GM19452 (cell line): ENCODE measurements around the gene PAOX.
"Not testable (repeated sequence)": the region's sequence is repeated elsewhere in the genome, so short reads cannot be mapped to it uniquely, and the experiment has no call there.

ENCODE experiments used
- ATAC-seq: cut with Tn5 transposase; IDR thresholded peaks from one replicate; pipeline ENCODE4 v1.9.1; 2021; ENCODE audit not compliant: unreplicated experiment

Gene PAOX

GRCh38 chr10:133362846-133363245, 16.2 kb upstream of the PAOX start:
- ATAC-seq: no peak

GRCh38 chr10:133364645-133365431, 14.2 kb upstream of the PAOX start:
- ATAC-seq: no peak

- ATAC-seq: no peak
These were observed 13.5 kb upstream of the PAOX start for GRCh38 chr10:133365461-133366129.

DNA sequence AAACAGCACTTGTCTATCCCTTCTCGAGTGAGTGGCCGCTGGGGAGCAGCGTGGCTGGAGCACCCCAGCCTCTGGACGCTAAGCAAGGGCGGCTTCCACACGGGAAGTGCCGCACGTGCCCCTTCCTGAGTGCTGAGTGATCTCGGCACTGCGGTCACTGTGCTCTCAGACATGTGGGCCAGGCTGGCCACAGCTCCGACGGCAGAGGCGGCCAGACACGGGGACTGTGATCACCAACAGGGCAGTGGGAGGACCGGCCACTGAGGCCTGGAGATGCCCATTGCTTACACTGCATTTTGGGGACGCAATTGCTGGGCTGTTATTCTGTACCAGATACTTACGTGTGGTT, 13.0 kb upstream of the PAOX start:
- no peak for ATAC-seq

DNA sequence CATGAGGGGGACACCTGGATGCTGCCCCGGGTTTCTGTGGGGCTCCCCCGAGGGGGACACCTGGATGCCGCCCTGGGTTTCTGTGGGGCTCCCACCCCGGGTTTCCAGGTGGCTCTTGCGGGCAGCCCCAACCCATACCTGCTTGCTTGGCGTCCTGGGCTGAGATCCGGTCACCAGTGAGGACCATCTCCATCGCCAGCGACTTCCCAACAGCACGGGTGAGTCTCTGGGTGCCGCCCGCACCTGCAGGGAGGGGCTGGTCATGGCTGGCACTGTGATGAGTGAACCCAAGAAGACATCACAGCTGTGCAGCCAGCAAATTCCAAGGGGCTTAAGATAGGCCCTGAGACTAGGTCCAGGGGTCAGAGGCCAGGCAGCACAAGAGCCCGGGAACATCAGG, 12.3 kb upstream of the PAOX start:
- ATAC-seq: no peak

- ATAC-seq: not testable (repeated sequence)
These were observed 11.6 kb upstream of the PAOX start for GRCh38 chr10:133367461-133367860.

DNA sequence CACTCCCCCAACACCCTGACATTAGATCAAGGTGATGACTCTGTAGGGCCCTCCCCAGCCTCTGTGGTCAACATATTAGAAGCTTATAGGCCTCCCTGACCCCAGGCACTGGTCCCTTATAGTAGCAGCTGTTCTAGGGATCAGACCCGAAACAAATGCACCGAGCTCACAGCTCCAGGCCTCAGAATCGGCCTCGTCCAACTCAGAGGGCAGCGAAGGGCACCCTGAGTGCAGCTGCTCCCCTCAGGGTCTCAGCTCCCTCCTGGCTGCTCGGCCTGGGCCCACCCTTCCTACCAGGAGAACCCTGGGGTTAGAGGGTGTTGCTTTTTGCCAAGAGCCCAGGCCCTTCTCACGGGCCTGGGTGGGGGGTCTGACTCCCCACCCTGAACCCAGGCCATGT, 10.9 kb upstream of the PAOX start:
- no peak for ATAC-seq

GRCh38 chr10:133370030-133370786, 8.9 kb upstream of the PAOX start:
- ATAC-seq: no peak

DNA sequence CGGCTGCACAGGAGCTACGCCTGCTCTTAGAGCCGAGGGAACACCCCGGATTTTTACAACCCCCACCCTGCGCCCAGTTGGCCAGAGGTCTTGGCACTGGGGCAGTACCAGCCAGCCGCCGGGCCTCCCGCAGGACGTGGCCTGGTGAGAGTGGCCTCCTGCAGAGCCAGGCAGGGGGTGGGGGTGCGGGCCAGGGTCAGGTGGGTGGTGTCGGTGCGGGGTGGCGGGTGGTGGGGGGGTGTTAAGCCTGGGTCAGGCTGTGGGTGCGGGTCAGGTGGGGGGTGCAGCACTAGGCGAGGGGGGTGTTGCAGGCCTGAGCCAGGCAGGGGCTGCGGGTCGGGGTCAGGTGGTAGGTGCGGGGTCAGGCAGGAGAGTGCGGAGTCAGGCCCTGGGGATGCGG, 6.6 kb upstream of the PAOX start:
- no peak for ATAC-seq

DNA sequence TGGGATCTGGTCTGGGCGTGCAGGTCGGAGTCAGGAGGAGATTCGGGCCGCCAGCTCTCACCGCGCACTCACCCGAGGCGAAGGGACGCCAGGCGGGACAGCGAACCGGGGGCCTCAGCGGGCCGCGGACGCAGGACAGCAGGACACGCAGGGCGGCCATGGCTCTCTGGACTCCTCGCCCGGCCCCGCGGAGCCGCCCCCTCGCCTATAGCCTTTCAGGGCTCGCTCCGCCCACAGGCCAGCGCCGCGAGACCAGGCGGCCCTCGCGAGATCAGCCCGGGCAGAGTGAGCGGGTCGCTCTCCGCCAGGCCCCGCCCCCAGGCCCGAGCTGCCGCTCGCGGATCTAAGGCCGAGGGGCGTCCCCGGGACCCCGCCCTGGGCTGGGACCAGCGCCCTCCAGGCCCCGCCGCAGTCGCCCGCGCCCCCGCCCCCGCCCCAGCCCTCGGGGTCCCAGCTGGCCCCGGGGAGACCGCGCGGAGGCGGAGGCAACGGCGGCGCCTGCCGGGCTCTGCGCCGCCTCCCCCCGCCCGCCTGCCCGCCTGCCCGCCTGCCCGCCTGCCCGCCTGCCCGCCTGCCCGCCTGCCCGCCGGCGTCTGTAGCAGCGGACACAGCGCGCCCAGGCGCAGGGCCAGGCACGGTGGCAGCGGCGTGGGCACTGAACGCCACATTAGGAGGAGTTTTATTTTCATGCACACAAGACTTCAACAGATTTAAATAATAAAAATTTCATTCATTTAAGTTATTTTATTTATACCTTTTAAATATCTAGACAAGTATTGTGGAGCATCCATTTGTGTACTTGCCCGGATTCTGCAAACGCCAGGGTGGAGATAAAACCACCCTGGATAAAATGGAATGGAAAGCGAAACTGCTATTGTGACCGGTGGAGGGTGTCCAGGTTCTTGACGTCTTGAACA, 5.6 kb upstream of the PAOX start, which contains the start of gene ECHS1:
Gene ECHS1, minus strand, starts transcription at position 181 of the 917 bp plus-strand sequence. Its CDS starts 21 bp downstream, at position 160.
- peak; percentile 99 for ATAC-seq

GRCh38 chr10:133375357-133376115, 3.5 kb upstream of the PAOX start:
- ATAC-seq: no peak

- not testable (repeated sequence) for ATAC-seq
These were observed 2.9 kb upstream of the PAOX start for GRCh38 chr10:133376183-133376582.

- no peak for ATAC-seq
These were observed 1.8 kb upstream of the PAOX start for GRCh38 chr10:133377025-133377817.

DNA sequence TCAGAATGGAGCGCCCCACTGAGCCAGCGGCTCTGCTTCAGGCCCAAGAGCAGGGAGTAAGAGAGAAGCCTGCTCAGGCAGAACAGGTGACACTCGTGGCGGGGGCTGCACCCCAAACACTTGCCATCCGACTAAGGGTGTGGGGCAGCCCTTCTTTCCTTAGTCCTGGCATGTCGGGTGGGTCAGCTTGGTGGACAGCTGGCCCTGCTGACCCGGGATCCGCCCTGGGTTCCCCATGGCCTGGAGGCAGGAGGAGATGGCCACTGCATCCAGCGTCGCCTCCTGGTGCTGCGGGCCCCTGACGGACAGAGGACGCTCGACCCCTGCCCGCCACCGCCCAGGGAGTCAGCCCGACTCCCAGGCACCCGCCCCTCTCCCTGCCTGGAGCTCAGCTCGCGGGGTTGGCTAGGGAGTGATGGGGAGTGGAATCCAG, 1.2 kb upstream of the PAOX start:
- no peak for ATAC-seq

DNA sequence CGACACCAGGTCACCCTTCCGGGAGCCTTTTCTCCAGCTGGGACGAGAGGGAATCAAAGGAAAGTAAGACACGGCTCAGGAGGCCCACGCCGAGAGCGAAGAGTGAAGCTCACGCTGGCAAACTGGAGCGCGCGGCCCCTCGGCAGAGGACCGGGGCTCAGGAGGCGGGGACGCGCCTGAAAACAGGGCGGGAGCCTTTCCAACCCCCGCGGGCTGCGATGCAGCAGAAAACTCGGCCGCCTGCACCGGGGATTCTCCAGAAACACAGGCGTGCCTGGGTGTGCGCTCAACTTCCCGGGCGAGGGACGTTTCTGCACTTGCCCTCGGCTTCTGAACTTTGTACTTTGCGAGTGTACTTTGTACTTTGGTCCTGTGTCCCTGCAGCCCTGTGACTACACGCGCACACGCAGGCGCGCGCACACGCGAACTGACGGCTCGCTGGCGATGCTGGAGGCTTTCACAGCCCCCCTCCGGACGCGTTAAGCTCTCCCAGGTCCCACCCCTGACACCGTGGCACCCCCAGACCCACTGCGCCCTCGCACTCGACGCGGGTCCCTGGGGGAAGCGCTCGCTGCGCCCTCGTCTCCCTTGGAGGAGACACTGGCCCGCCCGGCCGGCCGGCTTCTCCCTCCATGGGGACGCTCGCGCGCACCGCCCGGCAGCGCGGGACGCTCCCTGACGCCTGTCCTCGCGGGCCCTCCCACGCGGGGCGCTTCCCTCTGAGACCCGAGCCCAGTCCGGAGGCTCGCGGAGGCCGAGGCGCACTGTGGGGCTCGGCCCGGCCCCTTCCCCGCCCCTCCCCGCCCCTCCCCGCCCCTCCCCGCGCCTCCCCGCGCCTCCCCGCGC, 588 bp upstream of the PAOX start:
- ATAC-seq: peak; percentile 41

DNA sequence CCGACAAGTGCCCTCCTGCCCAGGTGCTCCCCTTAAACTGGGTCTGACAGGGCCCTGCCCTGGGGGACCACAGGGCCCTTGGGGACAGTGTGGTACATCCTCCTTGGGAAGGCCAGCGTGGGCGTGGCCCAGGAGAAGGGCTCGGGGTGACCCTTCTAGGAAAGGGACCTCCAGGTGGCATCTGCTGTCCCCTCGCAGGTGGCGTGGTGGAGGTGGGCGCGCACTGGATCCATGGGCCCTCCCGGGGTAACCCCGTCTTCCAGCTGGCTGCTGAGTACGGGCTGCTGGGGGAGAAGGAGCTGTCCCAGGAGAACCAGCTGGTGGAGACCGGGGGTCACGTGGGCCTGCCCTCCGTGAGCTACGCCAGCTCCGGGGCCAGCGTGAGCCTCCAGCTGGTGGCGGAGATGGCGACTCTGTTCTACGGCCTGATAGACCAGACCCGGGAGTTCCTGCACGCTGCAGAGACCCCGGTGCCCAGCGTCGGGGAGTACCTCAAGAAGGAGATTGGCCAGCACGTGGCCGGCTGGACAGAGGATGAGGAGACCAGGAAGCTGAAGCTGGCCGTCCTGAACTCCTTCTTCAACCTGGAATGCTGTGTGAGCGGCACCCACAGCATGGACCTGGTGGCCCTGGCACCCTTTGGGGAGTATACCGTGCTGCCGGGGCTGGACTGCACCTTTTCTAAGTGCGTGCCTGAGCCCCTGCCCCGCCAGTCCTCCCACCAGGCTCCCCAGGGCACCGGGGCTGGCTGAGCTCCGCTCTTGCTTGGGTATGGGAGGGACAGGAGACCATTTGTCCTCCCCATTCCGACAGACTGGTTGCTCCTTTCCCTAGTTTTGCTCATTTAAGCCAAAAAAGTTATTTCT, 972 bp downstream of the PAOX start:
- ATAC-seq: no peak

DNA sequence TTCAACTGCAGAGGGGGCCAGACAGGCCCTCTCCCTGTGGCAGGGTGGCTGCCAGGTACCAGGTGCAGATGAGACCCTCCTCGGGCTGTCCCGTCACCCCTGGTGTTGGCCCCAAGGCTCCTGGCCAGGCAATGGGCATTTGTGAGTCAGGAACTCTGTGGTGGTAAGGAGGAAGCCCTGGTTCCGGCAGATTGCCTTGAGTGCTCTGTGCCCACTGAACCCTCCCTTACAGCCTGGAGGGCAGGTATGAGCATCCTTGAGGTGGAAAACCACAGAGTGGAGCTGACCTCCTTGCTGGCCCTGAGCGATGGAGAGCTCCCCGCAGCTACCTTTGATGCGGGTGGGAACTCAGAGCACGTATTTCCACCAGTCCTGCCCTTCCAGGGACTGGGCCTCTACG, 2.0 kb downstream of the PAOX start:
- ATAC-seq: no peak
